GM12878 (cell line): ENCODE data around the gene ADGRD1. TPM values are rescaled to one million over a fixed set of nuclear protein-coding genes. Genes with fewer than 3 reads are reported as not detected.

ENCODE experiments used
- ATAC-seq: fragments of 200-7000 bp; cut with Tn5 transposase; 3 replicates; pipeline ENCODE4 v1.9.1; 2020; ENCODE audit warnings: mild to moderate bottlenecking, moderate library complexity
- BruUV-seq: library from RNA; stranded (reverse); fragments of 400-500 nt; replicated peaks from 2 replicates; lab custom pipeline; 2021; lab: Mats Ljungman, UMichigan
- CTCF ChIA-PET: fragments of 300-600 bp; sonication (Branson Sonifier 250); formaldehyde crosslinking; extraction: SDS; loops from one replicate; lab custom pipeline; 2021; ENCODE audit warnings: inconsistent platforms; lab: Yijun Ruan, JAX
- POLR2A ChIA-PET: fragments of 350-600 bp; formaldehyde crosslinking; extraction: SDS; loops from one replicate; lab custom pipeline; 2021; ENCODE audit warnings: inconsistent platforms; lab: Charles Lee
- RAD21 ChIA-PET: fragments of 300-600 bp; sonication (Branson Sonifier 250); formaldehyde crosslinking; loops from one replicate; lab custom pipeline; 2023; ENCODE audit warnings: antibody characterized with exemption; ENCODE audit not compliant: unreplicated experiment; lab: Charles Lee
- SMC1A ChIA-PET: fragments of 300-600 bp; sonication (Branson Sonifier 250); formaldehyde crosslinking; loops from one replicate; lab custom pipeline; 2023; ENCODE audit not compliant: unreplicated experiment, uncharacterized antibody; lab: Charles Lee
- DNase-seq: peaks from one replicate; pipeline ENCODE4 v3.0.0-alpha.2; 2011; ENCODE audit warnings: low read depth, low spot score
- FAIRE-seq: peaks from 3 replicates; lab custom pipeline; 2011; peaks lifted over from hg19 to GRCh38; lab: Jason Lieb, UNC
- H2AFZ ChIP-seq: 2 replicates; pipeline ENCODE4 v1.6.0; 2011; ENCODE audit warnings: low read depth, low read length, control low read depth; ENCODE audit not compliant: control insufficient read depth
- H3K27ac ChIP-seq: 2 replicates; pipeline ENCODE4 v1.5.1; 2011; ENCODE audit warnings: control low read depth; ENCODE audit not compliant: control insufficient read depth, insufficient read depth
- H3K27me3 ChIP-seq, 2 experiments: replicated peaks in 1 of 2; 2 replicates each; pipeline versions ENCODE4 v1.6.0 to v1.6.1; 2011; ENCODE audit warnings: low read length in 1 of 2; ENCODE audit not compliant: control insufficient read depth in 2 of 2, insufficient read depth in 2 of 2
- H3K36me3 ChIP-seq, 2 experiments: 2 replicates each; pipeline ENCODE4 v1.5.1; 2011; ENCODE audit warnings: low read length in 1 of 2; ENCODE audit not compliant: control insufficient read depth in 2 of 2, insufficient read depth in 2 of 2
- H3K4me1 ChIP-seq: 2 replicates; pipeline ENCODE4 v1.6.1; 2011; ENCODE audit warnings: mild to moderate bottlenecking, low read length, moderate library complexity, mixed read lengths; ENCODE audit not compliant: control insufficient read depth, insufficient read depth
- H3K4me2 ChIP-seq: 2 replicates; pipeline ENCODE4 v1.6.0; 2011; ENCODE audit warnings: control low read depth; ENCODE audit not compliant: control insufficient read depth, insufficient read depth
- H3K4me3 ChIP-seq: fragments of 200-600 bp; sonication (generic); 2 replicates; pipeline ENCODE4 v1.5.1; 2016
- H3K79me2 ChIP-seq: 2 replicates; pipeline ENCODE4 v1.6.0; 2011; ENCODE audit warnings: low read length; ENCODE audit not compliant: control insufficient read depth, insufficient read depth
- H3K9ac ChIP-seq: 2 replicates; pipeline ENCODE4 v1.8.0; 2011; ENCODE audit warnings: low read length, control low read depth, mixed read lengths; ENCODE audit not compliant: control insufficient read depth, insufficient read depth
- H3K9me3 ChIP-seq: replicated peaks from 3 replicates; pipeline ENCODE4 v1.5.1; 2011; ENCODE audit warnings: mild to moderate bottlenecking, low read length; ENCODE audit not compliant: control insufficient read depth, insufficient read depth
- H4K20me1 ChIP-seq: 2 replicates; pipeline ENCODE4 v1.6.0; 2011; ENCODE audit not compliant: control insufficient read depth, insufficient read depth
- BHLHE40 ChIP-seq, 2 experiments: fragments of 450-650 bp in 1 of 2; IDR thresholded peaks; 2 replicates each; pipeline ENCODE4 v1.6.1; 2011 to 2017; ENCODE audit warnings: low read depth in 2 of 2, borderline replicate concordance in 1 of 2, improper control_type of control experiment in 1 of 2, low read length in 1 of 2, mild to moderate bottlenecking in 1 of 2
- ETV6 ChIP-seq, 2 experiments: fragments of 450-650 bp in 1 of 2; IDR thresholded peaks in 1 of 2; conservative IDR thresholded peaks in 1 of 2; 2 replicates each; pipeline ENCODE4 v1.6.1; 2014; ENCODE audit warnings: antibody characterized with exemption in 1 of 2, borderline replicate concordance in 1 of 2, low read depth in 1 of 2, mild to moderate bottlenecking in 1 of 2, moderate library complexity in 1 of 2
- KLF5 ChIP-seq: fragments of 450-650 bp; IDR thresholded peaks from 2 replicates; pipeline ENCODE4 v1.6.1; 2014; ENCODE audit warnings: mild to moderate bottlenecking; ENCODE audit not compliant: partially characterized antibody
- MTA3 ChIP-seq: IDR thresholded peaks from 2 replicates; pipeline ENCODE4 v1.6.1; 2012; ENCODE audit warnings: low read length, inconsistent platforms, borderline replicate concordance
- MYB ChIP-seq: fragments of 150-350 bp; IDR thresholded peaks from 2 replicates; pipeline ENCODE4 v1.6.1; 2014; ENCODE audit warnings: mild to moderate bottlenecking, low read depth, low read length, borderline replicate concordance
- NBN ChIP-seq: fragments of 450-650 bp; IDR thresholded peaks from 2 replicates; pipeline ENCODE4 v1.6.1; 2016
- PML ChIP-seq: IDR thresholded peaks from 2 replicates; pipeline ENCODE4 v1.6.1; 2012; ENCODE audit warnings: low read length, inconsistent platforms
- POLR2AphosphoS2 ChIP-seq: IDR thresholded peaks from 2 replicates; pipeline ENCODE4 v1.6.1; 2011; ENCODE audit warnings: low read depth, mild to moderate bottlenecking, low read length, improper control_type of control experiment, moderate library complexity
- TBL1XR1 ChIP-seq: IDR thresholded peaks from 2 replicates; pipeline ENCODE4 v1.6.1; 2012; ENCODE audit warnings: low read depth, low read length, improper control_type of control experiment
- WGBS: methylation state at CpG from one replicate; pipeline ENCODE4 v1.1.6; 2016; ENCODE audit warnings: low lambda C conversion rate; ENCODE audit not compliant: insufficient replicate concordance, insufficient coverage; ENCODE audit errors: missing lambda C conversion rate; 5-methylcytosine and 5-hydroxymethylcytosine counted together
- in situ Hi-C: fragments of 300-500 bp; cut with MboI; formaldehyde crosslinking; loops from 9 replicates; pipeline ENCODE4 v1.14.3; 2018; ENCODE audit warnings: mixed read lengths
- intact Hi-C: fragments of 100-400 bp; cut with micrococcal nuclease; formaldehyde crosslinking; loops from one replicate; pipeline ENCODE4 v1.14.2; 2022; ENCODE audit not compliant: unreplicated experiment
- polyA plus RNA-seq, 11 experiments: library from polyadenylated mRNA; depleted of rRNA in 4 of 11; unstranded in 6 of 11; stranded (reverse) in 5 of 11; fragments of >200 nt; fragmentation: Nextera tagmentation in 4 of 11; fragmentation: Illumina TruSeq in 1 of 11; extraction: Ambion mirVana in 4 of 11; extraction: Trizol in 1 of 11; gene quantifications; 1 replicate in 1 of 11; 2 replicates in 10 of 11; pipeline versions ENCODE4 v1.2.1 to v1.2.3, GENCODE V29; 2011 to 2016; ENCODE audit warnings: inconsistent platforms in 2 of 11, missing spikeins in 2 of 11, low read depth in 1 of 11
- total RNA-seq, 4 experiments: library from RNA; depleted of rRNA in 3 of 4; stranded (reverse); fragments of >200 nt in 3 of 4; fragmentation: Illumina TruSeq in 1 of 4; extraction: Trizol in 1 of 4; gene quantifications; 2 replicates each; pipeline versions ENCODE4 v1.2.1 to v1.2.3, GENCODE V29; 2013 to 2021
- TF ChIP-seq, protein P1 (sequence below): fragments of 450-650 bp; IDR thresholded peaks from 2 replicates; pipeline ENCODE4 v1.6.1; 2018; ENCODE audit warnings: mild to moderate bottlenecking, low read depth, moderate library complexity; ENCODE audit not compliant: partially characterized antibody
- TF ChIP-seq, protein P2 (sequence below): fragments of 450-650 bp; IDR thresholded peaks from 2 replicates; pipeline ENCODE4 v1.6.1; 2017; ENCODE audit warnings: mild to moderate bottlenecking
- TF ChIP-seq, protein P3 (sequence below): fragments of 450-650 bp; IDR thresholded peaks from 2 replicates; pipeline ENCODE4 v1.6.1; 2018; ENCODE audit warnings: borderline replicate concordance, mild to moderate bottlenecking; ENCODE audit not compliant: partially characterized antibody

ADGRD1 gene
- total and polyA plus RNA-seq, 10 of the 15 experiments (the other 5 are each of a cell fraction or from before 2014, with no cell fraction given): 0.15 to 12.7 (median 1.2) TPM

DNA sequence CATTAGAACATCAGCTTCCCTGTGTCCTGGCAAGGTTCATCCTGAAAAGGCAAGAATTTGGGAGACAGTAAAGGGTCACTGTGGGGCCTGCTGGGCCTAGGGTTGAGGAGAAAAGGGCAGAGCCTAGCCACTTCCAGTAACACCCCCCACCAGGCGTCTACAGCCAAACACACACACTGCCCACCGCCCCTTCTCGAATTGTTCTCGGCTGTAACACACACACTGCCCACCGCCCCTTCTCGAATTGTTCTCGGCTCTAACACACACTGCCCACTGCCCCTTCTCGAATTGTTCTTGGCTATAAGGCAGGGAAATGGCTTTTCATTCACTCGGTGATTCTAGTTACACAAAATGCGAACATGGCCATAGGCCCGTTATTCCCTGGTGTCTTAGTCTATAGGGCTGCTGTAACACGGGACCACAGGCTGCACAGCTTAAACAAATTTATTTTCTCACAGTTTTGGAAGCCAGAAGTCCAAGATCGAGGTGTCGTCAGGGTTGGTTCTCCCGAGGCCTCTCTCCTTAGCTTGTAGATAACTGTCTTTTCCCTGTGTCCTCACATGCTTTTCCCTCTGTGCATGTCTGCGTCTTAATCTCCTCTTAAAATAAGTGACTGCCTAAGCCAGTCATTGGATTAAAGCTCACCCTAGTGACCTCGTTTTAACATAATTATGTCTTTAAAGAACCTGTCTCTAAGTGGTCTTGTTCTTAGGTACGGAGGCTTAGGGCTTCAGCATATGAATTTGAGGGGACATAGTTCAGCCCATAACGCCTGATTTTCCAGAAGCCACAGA, 171.0 kb downstream of the ADGRD1 start (continued):
- TF ChIP-seq, protein P1, sequence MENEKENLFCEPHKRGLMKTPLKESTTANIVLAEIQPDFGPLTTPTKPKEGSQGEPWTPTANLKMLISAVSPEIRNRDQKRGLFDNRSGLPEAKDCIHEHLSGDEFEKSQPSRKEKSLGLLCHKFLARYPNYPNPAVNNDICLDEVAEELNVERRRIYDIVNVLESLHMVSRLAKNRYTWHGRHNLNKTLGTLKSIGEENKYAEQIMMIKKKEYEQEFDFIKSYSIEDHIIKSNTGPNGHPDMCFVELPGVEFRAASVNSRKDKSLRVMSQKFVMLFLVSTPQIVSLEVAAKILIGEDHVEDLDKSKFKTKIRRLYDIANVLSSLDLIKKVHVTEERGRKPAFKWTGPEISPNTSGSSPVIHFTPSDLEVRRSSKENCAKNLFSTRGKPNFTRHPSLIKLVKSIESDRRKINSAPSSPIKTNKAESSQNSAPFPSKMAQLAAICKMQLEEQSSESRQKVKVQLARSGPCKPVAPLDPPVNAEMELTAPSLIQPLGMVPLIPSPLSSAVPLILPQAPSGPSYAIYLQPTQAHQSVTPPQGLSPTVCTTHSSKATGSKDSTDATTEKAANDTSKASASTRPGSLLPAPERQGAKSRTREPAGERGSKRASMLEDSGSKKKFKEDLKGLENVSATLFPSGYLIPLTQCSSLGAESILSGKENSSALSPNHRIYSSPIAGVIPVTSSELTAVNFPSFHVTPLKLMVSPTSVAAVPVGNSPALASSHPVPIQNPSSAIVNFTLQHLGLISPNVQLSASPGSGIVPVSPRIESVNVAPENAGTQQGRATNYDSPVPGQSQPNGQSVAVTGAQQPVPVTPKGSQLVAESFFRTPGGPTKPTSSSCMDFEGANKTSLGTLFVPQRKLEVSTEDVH: no peak
- no peak for TF ChIP-seq BHLHE40 (IDR thresholded peaks at IDR 0.05; ENCODE audit: borderline replicate concordance in 1 of 2, low read depth in 2 of 2, low read length in 1 of 2)

DNA sequence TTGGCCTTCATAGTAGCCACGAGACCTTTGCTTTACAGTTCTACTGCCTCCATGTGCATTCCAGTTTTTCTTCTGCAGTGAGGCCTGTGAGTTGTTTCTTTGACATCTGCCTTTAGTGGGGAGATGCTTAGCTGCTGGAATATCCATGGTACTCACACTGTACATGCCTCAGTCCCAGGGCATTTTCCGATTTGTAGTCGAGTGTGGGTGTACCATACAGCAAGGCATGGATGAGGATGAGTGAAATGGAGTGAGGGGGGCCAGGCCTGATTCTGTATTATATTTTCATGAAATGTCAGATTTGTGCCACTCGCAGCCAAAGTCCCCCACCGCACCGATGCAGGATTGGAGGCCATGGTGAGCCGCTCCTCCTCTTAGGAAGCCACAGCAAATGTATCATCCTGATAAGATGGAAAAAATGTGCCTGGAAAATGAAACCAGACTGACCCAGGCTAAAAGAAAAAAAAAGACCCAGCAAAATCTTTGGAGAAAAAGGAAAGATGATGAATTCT, 173.0 kb downstream of the ADGRD1 start:
- Histone ChIP-seq H3K27me3 (no peaks in the 10 kb centered on the region), H3K4me3 (no peak overlapping the region), H3K4me1 (no peaks in the 10 kb centered on the region), H3K9ac (no peak overlapping the region), H3K9me3 (no peaks in the 10 kb centered on the region), H4K20me1 (no peaks in the 10 kb centered on the region), H3K79me2 (no peaks in the 10 kb centered on the region), H3K36me3 (no peaks in the 10 kb centered on the region), H3K27ac (no peak overlapping the region), H2AFZ (no peak overlapping the region), H3K4me2 (no peak overlapping the region)
- ChIA-PET POLR2A (no interaction called here), SMC1A (interaction anchor here (1.0 to 3.3 kb wide), 2 partner anchors 9 to 22 kb away, joined by 3 to 17 read pairs; no protein-coding TSS in a partner anchor), RAD21 (interaction anchor here (1.2 to 2.8 kb wide), 3 partner anchors 21 to 34 kb away, joined by 3 to 10 read pairs (median 6); no protein-coding TSS in a partner anchor), CTCF (interaction anchor here (1.1 to 5.3 kb wide), 3 partner anchors 9 to 22 kb away, joined by 3 to 42 read pairs (median 5); no protein-coding TSS in a partner anchor)
- intact Hi-C loops: no loop called here
- 69% methylated on average over 7 of the region's 7 CpGs for WGBS
- FAIRE-seq (no peak), DNase-seq (no peak), ATAC-seq (no peak)
- no TSS peak for BruUV-seq
- in situ Hi-C loops: no loop called here
- TF ChIP-seq, protein P2, sequence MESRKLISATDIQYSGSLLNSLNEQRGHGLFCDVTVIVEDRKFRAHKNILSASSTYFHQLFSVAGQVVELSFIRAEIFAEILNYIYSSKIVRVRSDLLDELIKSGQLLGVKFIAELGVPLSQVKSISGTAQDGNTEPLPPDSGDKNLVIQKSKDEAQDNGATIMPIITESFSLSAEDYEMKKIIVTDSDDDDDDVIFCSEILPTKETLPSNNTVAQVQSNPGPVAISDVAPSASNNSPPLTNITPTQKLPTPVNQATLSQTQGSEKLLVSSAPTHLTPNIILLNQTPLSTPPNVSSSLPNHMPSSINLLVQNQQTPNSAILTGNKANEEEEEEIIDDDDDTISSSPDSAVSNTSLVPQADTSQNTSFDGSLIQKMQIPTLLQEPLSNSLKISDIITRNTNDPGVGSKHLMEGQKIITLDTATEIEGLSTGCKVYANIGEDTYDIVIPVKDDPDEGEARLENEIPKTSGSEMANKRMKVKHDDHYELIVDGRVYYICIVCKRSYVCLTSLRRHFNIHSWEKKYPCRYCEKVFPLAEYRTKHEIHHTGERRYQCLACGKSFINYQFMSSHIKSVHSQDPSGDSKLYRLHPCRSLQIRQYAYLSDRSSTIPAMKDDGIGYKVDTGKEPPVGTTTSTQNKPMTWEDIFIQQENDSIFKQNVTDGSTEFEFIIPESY: no peak
- TF ChIP-seq POLR2AphosphoS2: no peak
- no peak for TF ChIP-seq NBN
- no peak for TF ChIP-seq BHLHE40 (IDR thresholded peaks at IDR 0.05; ENCODE audit: borderline replicate concordance in 1 of 2, low read depth in 2 of 2, low read length in 1 of 2)
- TF ChIP-seq TBL1XR1: no peak
- no peak for TF ChIP-seq MTA3
- no peak for TF ChIP-seq PML
- TF ChIP-seq KLF5: no peak
- TF ChIP-seq MYB: no peak
- no peak for TF ChIP-seq ETV6 (conservative IDR thresholded peaks at IDR 0.05 in 1 of 2, IDR thresholded peaks at IDR 0.05 in 1 of 2; ENCODE audit: borderline replicate concordance in 1 of 2, low read depth in 1 of 2)
- TF ChIP-seq, protein P3, sequence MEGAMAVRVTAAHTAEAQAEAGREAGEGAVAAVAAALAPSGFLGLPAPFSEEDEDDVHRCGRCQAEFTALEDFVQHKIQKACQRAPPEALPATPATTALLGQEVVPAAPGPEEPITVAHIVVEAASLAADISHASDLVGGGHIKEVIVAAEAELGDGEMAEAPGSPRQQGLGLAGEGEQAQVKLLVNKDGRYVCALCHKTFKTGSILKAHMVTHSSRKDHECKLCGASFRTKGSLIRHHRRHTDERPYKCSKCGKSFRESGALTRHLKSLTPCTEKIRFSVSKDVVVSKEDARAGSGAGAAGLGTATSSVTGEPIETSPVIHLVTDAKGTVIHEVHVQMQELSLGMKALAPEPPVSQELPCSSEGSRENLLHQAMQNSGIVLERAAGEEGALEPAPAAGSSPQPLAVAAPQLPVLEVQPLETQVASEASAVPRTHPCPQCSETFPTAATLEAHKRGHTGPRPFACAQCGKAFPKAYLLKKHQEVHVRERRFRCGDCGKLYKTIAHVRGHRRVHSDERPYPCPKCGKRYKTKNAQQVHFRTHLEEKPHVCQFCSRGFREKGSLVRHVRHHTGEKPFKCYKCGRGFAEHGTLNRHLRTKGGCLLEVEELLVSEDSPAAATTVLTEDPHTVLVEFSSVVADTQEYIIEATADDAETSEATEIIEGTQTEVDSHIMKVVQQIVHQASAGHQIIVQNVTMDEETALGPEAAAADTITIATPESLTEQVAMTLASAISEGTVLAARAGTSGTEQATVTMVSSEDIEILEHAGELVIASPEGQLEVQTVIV: no peak
